ENCODE data around the gene JKAMP. TPM values are rescaled to one million over a fixed set of nuclear protein-coding genes. Genes with fewer than 3 reads are reported as not detected.

JKAMP gene
- polyA plus RNA-seq, 1 donor (not counting 4 experiments of a cell fraction or from before 2014, with no cell fraction given) = 166 TPM

DNA sequence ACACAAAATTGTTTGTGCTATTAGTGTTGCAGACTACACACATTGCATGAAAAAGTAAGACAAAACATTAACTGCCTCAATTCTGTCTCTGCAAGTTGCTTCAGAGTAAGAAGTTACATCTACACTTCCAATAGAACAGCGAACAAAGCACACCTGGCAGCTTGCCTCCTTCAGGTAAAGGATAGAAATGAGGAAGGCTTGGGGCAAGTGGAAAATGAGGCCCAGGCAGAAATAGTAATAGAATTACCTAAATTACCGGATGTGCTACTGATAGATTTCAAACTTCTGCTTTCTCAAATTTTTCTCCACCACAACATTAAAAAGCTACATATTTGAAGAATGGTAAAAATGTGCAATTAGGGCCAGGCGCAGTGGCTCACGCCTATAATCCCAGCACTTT, 54.6 kb downstream of the JKAMP start:
- dilution Hi-C loops (cut with MboI; ENCODE audit: extremely low pct_ligation_motif_present, low sequenced_read_pairs) = no loop called here
- H4K20me1 ChIP-seq (ENCODE audit: control insufficient read depth, extremely low read depth, insufficient read depth, low read length) = no peaks in the 10 kb centered on the region
- no peak overlapping the region for H3K9ac ChIP-seq (ENCODE audit: control insufficient read depth, extremely low read depth, insufficient read depth, low read length)
- no peaks in the 10 kb centered on the region for H3K27me3 ChIP-seq (ENCODE audit: control insufficient read depth, extremely low read depth, insufficient read depth, low read length)
- H3K36me3 ChIP-seq (ENCODE audit: control insufficient read depth in 2 of 2, extremely low read depth in 1 of 2, insufficient read depth in 2 of 2, low read length in 2 of 2) = no peaks in the 10 kb centered on the region
- no peak overlapping the region for H3K4me2 ChIP-seq (ENCODE audit: control insufficient read depth, extremely low read depth, insufficient read depth, low read depth, low read length)
- TF ChIP-seq EZH2 (IDR thresholded peaks at IDR 0.05; ENCODE audit: low read length) = no peak
- no peak for TF ChIP-seq CTCF (optimal IDR thresholded peaks at IDR 0.05 in 1 of 3, IDR thresholded peaks at IDR 0.05 in 1 of 3, conservative IDR thresholded peaks at IDR 0.05 in 1 of 3; ENCODE audit: extremely low read depth in 1 of 3, insufficient read depth in 2 of 3, low read length in 3 of 3)
- H3K27ac ChIP-seq (ENCODE audit: control insufficient read depth, insufficient read depth, low read length) = no peak overlapping the region
- FAIRE-seq (no peak), DNase-seq (ENCODE audit: low read depth, low spot score) (no peak)
- H3K9me1 ChIP-seq (ENCODE audit: control insufficient read depth, extremely low read depth, insufficient read depth, low read length) = no peaks in the 10 kb centered on the region
- H3K79me2 ChIP-seq (ENCODE audit: control insufficient read depth, insufficient read depth, low read length) = no peaks in the 10 kb centered on the region
- no peak overlapping the region for H2AFZ ChIP-seq (ENCODE audit: control insufficient read depth, low read length)
- H3K9me3 ChIP-seq (ENCODE audit: control insufficient read depth, low read depth, low read length) = no peaks in the 10 kb centered on the region
- H3K4me3 ChIP-seq (ENCODE audit: control insufficient read depth in 2 of 3, extremely low read depth in 1 of 3, insufficient read depth in 2 of 3, low read depth in 1 of 3, low read length in 3 of 3) = no peak overlapping the region
- H3K4me1 ChIP-seq (ENCODE audit: control insufficient read depth, extremely low read depth, insufficient read depth, low read length) = no peaks in the 10 kb centered on the region

DNA sequence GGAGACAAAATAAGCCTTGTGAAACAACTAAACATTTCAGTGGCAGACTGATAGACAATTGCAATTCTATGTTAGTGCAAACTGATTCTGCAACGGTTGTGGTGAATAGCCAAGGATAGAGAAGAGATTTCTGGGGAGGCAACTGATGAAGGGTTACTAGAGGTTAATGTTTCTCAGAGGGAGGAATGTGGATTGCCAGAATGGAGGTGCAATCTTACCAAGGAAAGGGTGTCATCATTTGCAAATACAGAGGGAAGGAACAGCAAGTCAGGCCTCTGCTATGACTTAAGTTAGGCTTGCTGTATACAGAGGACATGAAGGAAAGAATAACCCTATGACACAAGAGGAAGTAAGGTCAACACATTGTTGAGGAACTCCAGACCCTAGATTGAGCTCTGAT, 56.5 kb downstream of the JKAMP start:
- DNase-seq (ENCODE audit: low read depth, low spot score) (no peak), FAIRE-seq (no peak)
- H3K9me3 ChIP-seq (ENCODE audit: control insufficient read depth, low read depth, low read length) = no peaks in the 10 kb centered on the region
- H2AFZ ChIP-seq (ENCODE audit: control insufficient read depth, low read length) = no peak overlapping the region
- dilution Hi-C loops (cut with MboI; ENCODE audit: extremely low pct_ligation_motif_present, low sequenced_read_pairs) = no loop called here
- H3K4me3 ChIP-seq (ENCODE audit: control insufficient read depth in 2 of 3, extremely low read depth in 1 of 3, insufficient read depth in 2 of 3, low read depth in 1 of 3, low read length in 3 of 3) = no peak overlapping the region
- H3K27ac ChIP-seq (ENCODE audit: control insufficient read depth, insufficient read depth, low read length) = no peak overlapping the region
- H3K9me1 ChIP-seq (ENCODE audit: control insufficient read depth, extremely low read depth, insufficient read depth, low read length) = no peaks in the 10 kb centered on the region
- no peak overlapping the region for H3K4me2 ChIP-seq (ENCODE audit: control insufficient read depth, extremely low read depth, insufficient read depth, low read depth, low read length)
- no peaks in the 10 kb centered on the region for H3K27me3 ChIP-seq (ENCODE audit: control insufficient read depth, extremely low read depth, insufficient read depth, low read length)
- no peak overlapping the region for H3K9ac ChIP-seq (ENCODE audit: control insufficient read depth, extremely low read depth, insufficient read depth, low read length)
- H3K36me3 ChIP-seq (ENCODE audit: control insufficient read depth in 2 of 2, extremely low read depth in 1 of 2, insufficient read depth in 2 of 2, low read length in 2 of 2) = no peaks in the 10 kb centered on the region
- no peaks in the 10 kb centered on the region for H3K79me2 ChIP-seq (ENCODE audit: control insufficient read depth, insufficient read depth, low read length)
- TF ChIP-seq CTCF (optimal IDR thresholded peaks at IDR 0.05 in 1 of 3, IDR thresholded peaks at IDR 0.05 in 1 of 3, conservative IDR thresholded peaks at IDR 0.05 in 1 of 3; ENCODE audit: extremely low read depth in 1 of 3, insufficient read depth in 2 of 3, low read length in 3 of 3) (no peak), EZH2 (IDR thresholded peaks at IDR 0.05; ENCODE audit: low read length) (no peak)
- H4K20me1 ChIP-seq (ENCODE audit: control insufficient read depth, extremely low read depth, insufficient read depth, low read length) = no peaks in the 10 kb centered on the region
- no peaks in the 10 kb centered on the region for H3K4me1 ChIP-seq (ENCODE audit: control insufficient read depth, extremely low read depth, insufficient read depth, low read length)
